ENCODE data around the gene RASGEF1B. TPM values are rescaled to one million over a fixed set of nuclear protein-coding genes. Genes with fewer than 3 reads are reported as not detected.

The RASGEF1B gene
- total and polyA plus RNA-seq, 2 donors (not counting 3 experiments of a cell fraction or from before 2014, with no cell fraction given): not detected

- POLR2A ChIA-PET: no interaction called here
- intact Hi-C loops (cut with micrococcal nuclease) (no loop called here), dilution Hi-C loops (cut with MboI; ENCODE audit: extremely low pct_ligation_motif_present, low sequenced_read_pairs) (no loop called here)
- TF ChIP-seq POLR2A (IDR thresholded peaks at IDR 0.05; ENCODE audit: low read depth, low read length) (no peak), GATA2 (IDR thresholded peaks at IDR 0.05; ENCODE audit: insufficient read depth, insufficient read length, low read depth, low read length) (no peak), POLR2AphosphoS5 (IDR thresholded peaks at IDR 0.05; ENCODE audit: insufficient read depth, low read depth, low read length) (no peak), MYC (IDR thresholded peaks at IDR 0.05; ENCODE audit: low read depth, low read length) (no peak), JUN (IDR thresholded peaks at IDR 0.05; ENCODE audit: borderline replicate concordance, insufficient read depth, insufficient read length, low read depth) (no peak), EZH2 (IDR thresholded peaks at IDR 0.05; ENCODE audit: borderline replicate concordance, low read depth, low read length, severe bottlenecking) (no peak), FOS (IDR thresholded peaks at IDR 0.05; ENCODE audit: borderline replicate concordance, insufficient read depth, low read length) (no peak), CTCF (IDR thresholded peaks at IDR 0.05; ENCODE audit: extremely low read depth in 1 of 2, insufficient read depth in 1 of 2, low read depth in 1 of 2, low read length in 2 of 2) (no peak)
- TF ChIP-seq, protein P1, sequence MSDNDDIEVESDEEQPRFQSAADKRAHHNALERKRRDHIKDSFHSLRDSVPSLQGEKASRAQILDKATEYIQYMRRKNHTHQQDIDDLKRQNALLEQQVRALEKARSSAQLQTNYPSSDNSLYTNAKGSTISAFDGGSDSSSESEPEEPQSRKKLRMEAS (IDR thresholded peaks at IDR 0.05; ENCODE audit: insufficient read depth, insufficient read length): no peak
- DNase-seq (ENCODE audit: low read depth, low spot score) (no peak), FAIRE-seq (no peak)
- Histone ChIP-seq H3K27ac (ENCODE audit: insufficient read depth, low read depth, low read length) (no peak overlapping the region), H3K4me2 (ENCODE audit: insufficient read depth, low read length) (no peak overlapping the region), H3K9me3 (replicated peaks; ENCODE audit: control insufficient read depth, insufficient read depth, low read length) (no peaks in the 10 kb centered on the region), H3K4me3 (replicated peaks in 1 of 3; ENCODE audit: insufficient read depth in 1 of 3, low read depth in 1 of 3, low read length in 3 of 3) (no peak overlapping the region), H3K79me2 (ENCODE audit: control insufficient read depth, insufficient read depth, low read length) (no peaks in the 10 kb centered on the region), H2AFZ (ENCODE audit: low read depth, low read length) (no peak overlapping the region), H3K9me1 (replicated peaks; ENCODE audit: control insufficient read depth, extremely low read depth, insufficient read depth, low read length) (no peaks in the 10 kb centered on the region), H3K9ac (replicated peaks; ENCODE audit: extremely low read depth, insufficient read depth, low read length) (no peak overlapping the region), H3K36me3 (ENCODE audit: control insufficient read depth in 2 of 2, extremely low read depth in 1 of 2, insufficient read depth in 2 of 2, low read length in 2 of 2) (no peaks in the 10 kb centered on the region), H3K27me3 (ENCODE audit: control insufficient read depth in 2 of 2, insufficient read depth in 2 of 2, low read length in 2 of 2) (no peaks in the 10 kb centered on the region), H4K20me1 (replicated peaks; ENCODE audit: control insufficient read depth, extremely low read depth, insufficient read depth, low read length) (no peaks in the 10 kb centered on the region), H3K4me1 (ENCODE audit: control insufficient read depth, extremely low read depth, insufficient read depth, low read length) (no peaks in the 10 kb centered on the region)
- CTCF ChIA-PET: interaction anchor here (0.9 kb wide), 1 partner anchor 17 kb away, joined by 3 read pairs; no protein-coding TSS in a partner anchor
- no TSS peak for BruUV-seq (replicated peaks)
Measured at GRCh38 chr4:81519856-81520255, 48.1 kb upstream of the RASGEF1B start.

Measured in endothelial cell of umbilical vein (primary cell).